Measurements from ENCODE around the gene MRPL9.

Gene MRPL9

DNA sequence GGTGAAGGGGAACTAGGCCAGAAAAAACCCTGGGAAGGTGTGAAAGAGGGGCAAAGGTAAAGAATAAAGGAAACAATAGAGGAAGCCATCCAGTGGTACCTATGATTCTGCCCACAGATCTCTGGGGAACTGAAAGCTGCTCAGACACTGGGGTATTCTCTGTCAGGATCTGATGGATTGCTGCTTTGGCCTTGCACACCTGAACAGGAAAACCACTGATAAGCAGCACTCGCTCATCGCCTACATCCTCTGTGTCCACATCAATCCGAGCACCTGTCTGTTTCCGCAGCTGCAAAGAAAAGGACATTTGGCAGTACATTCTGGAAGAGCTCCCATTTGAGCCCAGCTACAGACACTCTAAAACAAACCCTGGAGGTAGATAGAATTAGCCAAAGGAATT, 16.6 kb upstream of the MRPL9 start:
- Histone ChIP-seq H3K27me3 (ENCODE audit: control insufficient read depth, low read length) (0 out of 2 replicates have a peak, but pooled peaks cover 4% of the 10 kb centered on the region), H3K4me3 (ENCODE audit: low read length) (no peak overlapping the region), H3K4me1 (ENCODE audit: control insufficient read depth, low read length) (no peaks in the 10 kb centered on the region), H3K9me2 (replicated peaks; ENCODE audit: control insufficient read depth, low read length) (no peaks in the 10 kb centered on the region), H3K27ac (ENCODE audit: low read depth, low read length) (no peak overlapping the region), H3K4me2 (ENCODE audit: low read length) (no peak overlapping the region), H4K20me1 (ENCODE audit: control insufficient read depth, insufficient read depth, low read depth, low read length) (no peaks in the 10 kb centered on the region), H3K79me2 (ENCODE audit: control insufficient read depth, low read length) (no peaks in the 10 kb centered on the region), H3K36me3 (ENCODE audit: control insufficient read depth, low read length) (peaks cover 5% of the 10 kb centered on the region; the same call in 1 of the 2 replicates), H3K9me3 (ENCODE audit: control insufficient read depth, insufficient read depth, low read length) (no peaks in the 10 kb centered on the region), H3F3A (ENCODE audit: control insufficient read depth, insufficient read depth) (no peaks in the 10 kb centered on the region)
- TF ChIP-seq, protein P1, sequence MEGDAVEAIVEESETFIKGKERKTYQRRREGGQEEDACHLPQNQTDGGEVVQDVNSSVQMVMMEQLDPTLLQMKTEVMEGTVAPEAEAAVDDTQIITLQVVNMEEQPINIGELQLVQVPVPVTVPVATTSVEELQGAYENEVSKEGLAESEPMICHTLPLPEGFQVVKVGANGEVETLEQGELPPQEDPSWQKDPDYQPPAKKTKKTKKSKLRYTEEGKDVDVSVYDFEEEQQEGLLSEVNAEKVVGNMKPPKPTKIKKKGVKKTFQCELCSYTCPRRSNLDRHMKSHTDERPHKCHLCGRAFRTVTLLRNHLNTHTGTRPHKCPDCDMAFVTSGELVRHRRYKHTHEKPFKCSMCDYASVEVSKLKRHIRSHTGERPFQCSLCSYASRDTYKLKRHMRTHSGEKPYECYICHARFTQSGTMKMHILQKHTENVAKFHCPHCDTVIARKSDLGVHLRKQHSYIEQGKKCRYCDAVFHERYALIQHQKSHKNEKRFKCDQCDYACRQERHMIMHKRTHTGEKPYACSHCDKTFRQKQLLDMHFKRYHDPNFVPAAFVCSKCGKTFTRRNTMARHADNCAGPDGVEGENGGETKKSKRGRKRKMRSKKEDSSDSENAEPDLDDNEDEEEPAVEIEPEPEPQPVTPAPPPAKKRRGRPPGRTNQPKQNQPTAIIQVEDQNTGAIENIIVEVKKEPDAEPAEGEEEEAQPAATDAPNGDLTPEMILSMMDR (IDR thresholded peaks at IDR 0.05; ENCODE audit: low read depth, low read length, poor library complexity, severe bottlenecking): no peak
- no peak for TF ChIP-seq EZH2phosphoT487 (IDR thresholded peaks at IDR 0.05; ENCODE audit: borderline replicate concordance, low read length)

DNA sequence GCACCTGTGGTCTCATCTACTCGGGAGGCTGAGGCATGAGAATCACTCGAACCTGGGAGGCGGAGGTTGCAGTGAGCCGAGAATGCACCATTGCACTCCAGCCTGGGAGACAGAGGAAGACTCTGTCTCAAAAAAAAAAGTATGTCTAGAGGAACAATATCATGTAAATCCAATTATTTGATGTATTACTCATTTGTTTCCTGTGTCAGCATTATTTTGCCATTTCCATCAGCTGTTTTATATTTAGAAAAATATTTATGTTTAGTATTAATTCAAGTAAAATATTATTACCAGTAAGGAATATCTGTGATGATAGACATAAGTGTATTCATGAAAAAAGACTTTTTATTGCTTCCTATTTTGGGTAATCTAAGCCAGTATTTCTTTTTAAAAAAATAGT, 14.0 kb upstream of the MRPL9 start:
- TF ChIP-seq, protein P1 (IDR thresholded peaks at IDR 0.05; ENCODE audit: low read depth, low read length, poor library complexity, severe bottlenecking): no peak
- no peak for TF ChIP-seq EZH2phosphoT487 (IDR thresholded peaks at IDR 0.05; ENCODE audit: borderline replicate concordance, low read length)
- no peaks in the 10 kb centered on the region for H3K27me3 ChIP-seq (ENCODE audit: control insufficient read depth, low read length)
- peaks cover 5% of the 10 kb centered on the region; the same call in 1 of the 2 replicates for H3K36me3 ChIP-seq (ENCODE audit: control insufficient read depth, low read length)
- H3K4me3 ChIP-seq (ENCODE audit: low read length): no peak overlapping the region
- no peaks in the 10 kb centered on the region for H3F3A ChIP-seq (ENCODE audit: control insufficient read depth, insufficient read depth)
- H3K4me2 ChIP-seq (ENCODE audit: low read length): no peak overlapping the region
- H3K4me1 ChIP-seq (ENCODE audit: control insufficient read depth, low read length): no peaks in the 10 kb centered on the region
- H3K9me2 ChIP-seq (replicated peaks; ENCODE audit: control insufficient read depth, low read length): no peaks in the 10 kb centered on the region
- no peaks in the 10 kb centered on the region for H4K20me1 ChIP-seq (ENCODE audit: control insufficient read depth, insufficient read depth, low read depth, low read length)
- no peaks in the 10 kb centered on the region for H3K9me3 ChIP-seq (ENCODE audit: control insufficient read depth, insufficient read depth, low read length)
- no peak overlapping the region for H3K27ac ChIP-seq (ENCODE audit: low read depth, low read length)
- H3K79me2 ChIP-seq (ENCODE audit: control insufficient read depth, low read length): no peaks in the 10 kb centered on the region

DNA sequence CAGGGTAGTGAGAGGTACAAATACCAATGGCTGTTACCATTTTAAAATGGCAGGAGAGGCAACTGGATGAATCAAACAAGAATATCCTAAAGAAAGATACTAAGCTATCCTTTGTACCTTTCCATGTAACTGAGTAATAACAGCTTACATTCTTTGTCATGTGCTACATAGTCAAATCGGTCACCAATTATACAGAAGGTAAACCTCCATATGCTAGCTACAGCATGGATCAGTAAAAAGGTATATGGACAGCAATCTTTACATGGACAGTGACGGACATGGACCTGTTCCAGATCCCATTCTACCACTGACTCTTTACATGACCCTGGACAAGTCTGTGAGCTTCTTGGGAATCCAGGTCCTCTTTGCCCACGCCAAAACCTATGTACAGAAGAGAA, 13.4 kb upstream of the MRPL9 start:
- Histone ChIP-seq H3K4me2 (ENCODE audit: low read length) (no peak overlapping the region), H4K20me1 (ENCODE audit: control insufficient read depth, insufficient read depth, low read depth, low read length) (no peaks in the 10 kb centered on the region), H3K9me2 (replicated peaks; ENCODE audit: control insufficient read depth, low read length) (no peaks in the 10 kb centered on the region), H3K27ac (ENCODE audit: low read depth, low read length) (no peak overlapping the region), H3F3A (ENCODE audit: control insufficient read depth, insufficient read depth) (no peaks in the 10 kb centered on the region), H3K9me3 (ENCODE audit: control insufficient read depth, insufficient read depth, low read length) (no peaks in the 10 kb centered on the region), H3K36me3 (ENCODE audit: control insufficient read depth, low read length) (peaks cover 5% of the 10 kb centered on the region; the same call in 1 of the 2 replicates), H3K4me3 (ENCODE audit: low read length) (no peak overlapping the region), H3K27me3 (ENCODE audit: control insufficient read depth, low read length) (no peaks in the 10 kb centered on the region), H3K79me2 (ENCODE audit: control insufficient read depth, low read length) (no peaks in the 10 kb centered on the region), H3K4me1 (ENCODE audit: control insufficient read depth, low read length) (no peaks in the 10 kb centered on the region)
- no peak for TF ChIP-seq EZH2phosphoT487 (IDR thresholded peaks at IDR 0.05; ENCODE audit: borderline replicate concordance, low read length)
- TF ChIP-seq, protein P1 (IDR thresholded peaks at IDR 0.05; ENCODE audit: low read depth, low read length, poor library complexity, severe bottlenecking): no peak
